Activated CD4-positive, alpha-beta T cell treated with anti-CD3 and anti-CD28 coated beads for 36 hours (primary cell): ENCODE measurements around the gene BMP7. TPM values are rescaled to one million over a fixed set of nuclear protein-coding genes. Genes with fewer than 3 reads are reported as not detected.
"Not testable (repeated sequence)": the region's sequence is repeated elsewhere in the genome, so short reads cannot be mapped to it uniquely, and the experiment has no call there.

Source experiments
- ATAC-seq: fragments of 200-7000 bp; cut with Tn5 transposase; one replicate; pipeline ENCODE4 v1.10.0; 2021; ENCODE audit warnings: mild to moderate bottlenecking, moderate library complexity
- CTCF ChIA-PET: fragments of 350-600 bp; sonication (Branson Sonifier 250); formaldehyde crosslinking; loops from one replicate; lab custom pipeline; 2021; ENCODE audit warnings: antibody characterized with exemption; lab: Charles Lee
- POLR2A ChIA-PET: fragments of 350-600 bp; sonication (Branson Sonifier 250); formaldehyde crosslinking; loops from one replicate; lab custom pipeline; 2021; ENCODE audit warnings: antibody characterized with exemption, inconsistent platforms; lab: Charles Lee
- DNase-seq: peaks from one replicate; pipeline ENCODE4 v3.0.0-alpha.2; 2020
- H3K27ac Mint-ChIP-seq: one replicate; pipeline ENCODE4 v1.8.0; 2021; ENCODE audit warnings: mixed read lengths
- H3K27me3 Mint-ChIP-seq: one replicate; pipeline ENCODE4 v1.8.0; 2021; ENCODE audit warnings: mixed read lengths
- H3K36me3 Mint-ChIP-seq: one replicate; pipeline ENCODE4 v1.8.0; 2021; ENCODE audit warnings: low read depth, mixed read lengths
- H3K4me1 Mint-ChIP-seq: one replicate; pipeline ENCODE4 v1.8.0; 2021; ENCODE audit warnings: mixed read lengths
- H3K4me3 Mint-ChIP-seq: one replicate; pipeline ENCODE4 v1.8.0; 2021; ENCODE audit warnings: mild to moderate bottlenecking, moderate library complexity, mixed read lengths
- H3K9me3 Mint-ChIP-seq: one replicate; pipeline ENCODE4 v1.8.0; 2021; ENCODE audit warnings: low read depth, mixed read lengths
- intact Hi-C, 2 experiments: fragments of 100-400 bp; cut with DNase I in 1 of 2; cut with micrococcal nuclease in 1 of 2; formaldehyde crosslinking; loops; one replicate each; pipeline versions ENCODE4 v1.14.2 to v1.15.1; 2022 to 2024; cut with DNase I, micrococcal nuclease
- total RNA-seq, 2 experiments: library from RNA; stranded (reverse); gene quantifications; one replicate each; pipeline ENCODE4 v1.2.3, GENCODE V29; 2021

BMP7 gene
- total RNA-seq, 2 experiments from 2014 or later: 0.41 TPM; not detected in 1

GRCh38 chr20:57158474-57158873, 108.0 kb downstream of the BMP7 start:
- intact Hi-C loops: no loop called here
- ATAC-seq (no peak), DNase-seq (no peak)
- no peaks in the 10 kb centered on the region for H3K4me1 Mint-ChIP-seq
- peaks cover 5% of the 10 kb centered on the region for H3K27me3 Mint-ChIP-seq
- ChIA-PET POLR2A (no interaction called here), CTCF (no interaction called here)
- no peaks in the 10 kb centered on the region for H3K9me3 Mint-ChIP-seq
- H3K27ac Mint-ChIP-seq: no peak overlapping the region
- H3K36me3 Mint-ChIP-seq: no peaks in the 10 kb centered on the region
- no peak overlapping the region for H3K4me3 Mint-ChIP-seq

- POLR2A ChIA-PET: not testable (repeated sequence)
These were observed 108.7 kb downstream of the BMP7 start for GRCh38 chr20:57157787-57158186.

GRCh38 chr20:57157106-57157691, 109.2 kb downstream of the BMP7 start:
- intact Hi-C loops: no loop called here
- H3K36me3 Mint-ChIP-seq: no peaks in the 10 kb centered on the region
- CTCF ChIA-PET: no interaction called here
- no peak for DNase-seq
- H3K27ac Mint-ChIP-seq: no peak overlapping the region
- H3K4me1 Mint-ChIP-seq: no peaks in the 10 kb centered on the region
- no peak for ATAC-seq
- no peak overlapping the region for H3K4me3 Mint-ChIP-seq
- H3K27me3 Mint-ChIP-seq: peaks cover 3% of the 10 kb centered on the region
- POLR2A ChIA-PET: no interaction called here
- H3K9me3 Mint-ChIP-seq: no peaks in the 10 kb centered on the region

More at GRCh38 chr20:57157787-57158186, 108.7 kb downstream of the BMP7 start:
- H3K27ac Mint-ChIP-seq, intact Hi-C loops, H3K27me3 Mint-ChIP-seq, H3K36me3 Mint-ChIP-seq, H3K4me3 Mint-ChIP-seq, H3K4me1 Mint-ChIP-seq, CTCF ChIA-PET, H3K9me3 Mint-ChIP-seq, DNase-seq, ATAC-seq: not testable (repeated sequence)

- POLR2A ChIA-PET: no interaction called here
- Mint-ChIP-seq H3K36me3 (no peaks in the 10 kb centered on the region), H3K27me3 (peaks cover 3% of the 10 kb centered on the region), H3K4me3 (no peak overlapping the region), H3K9me3 (peaks cover 3% of the 10 kb centered on the region), H3K27ac (no peak overlapping the region), H3K4me1 (no peaks in the 10 kb centered on the region)
- ATAC-seq (no peak), DNase-seq (no peak)
- intact Hi-C loops: no loop called here
- CTCF ChIA-PET: interaction anchor here (0.5 kb wide), 1 partner anchor 1099 kb away, joined by 3 read pairs; no protein-coding TSS in a partner anchor
These were observed 110.3 kb downstream of the BMP7 start for GRCh38 chr20:57156011-57156729.

- no peak overlapping the region for H3K27ac Mint-ChIP-seq
- H3K4me1 Mint-ChIP-seq: no peaks in the 10 kb centered on the region
- POLR2A ChIA-PET: no interaction called here
- no peak overlapping the region for H3K4me3 Mint-ChIP-seq
- no peak for DNase-seq
- intact Hi-C loops: no loop called here
- CTCF ChIA-PET: no interaction called here
- peaks cover 3% of the 10 kb centered on the region for H3K27me3 Mint-ChIP-seq
- no peak for ATAC-seq
- H3K9me3 Mint-ChIP-seq: peaks cover 4% of the 10 kb centered on the region
- H3K36me3 Mint-ChIP-seq: no peaks in the 10 kb centered on the region
These were observed 111.0 kb downstream of the BMP7 start for GRCh38 chr20:57155415-57155814.

GRCh38 chr20:57153238-57153905, 113.1 kb downstream of the BMP7 start:
- no peaks in the 10 kb centered on the region for H3K4me1 Mint-ChIP-seq
- H3K4me3 Mint-ChIP-seq: no peak overlapping the region
- H3K27ac Mint-ChIP-seq: no peak overlapping the region
- no peak for DNase-seq
- intact Hi-C loops: no loop called here
- peaks cover 7% of the 10 kb centered on the region for H3K27me3 Mint-ChIP-seq
- POLR2A ChIA-PET: no interaction called here
- no peak for ATAC-seq
- CTCF ChIA-PET: interaction anchor here (0.7 kb wide), 1 partner anchor 1481 kb away, joined by 3 read pairs; no protein-coding TSS in a partner anchor
- H3K36me3 Mint-ChIP-seq: no peaks in the 10 kb centered on the region
- H3K9me3 Mint-ChIP-seq: peaks cover 4% of the 10 kb centered on the region

GRCh38 chr20:57152557-57152956, 113.9 kb downstream of the BMP7 start:
- no peak for ATAC-seq
- ChIA-PET POLR2A (no interaction called here), CTCF (interaction anchor here (0.7 kb wide), 1 partner anchor 1482 kb away, joined by 3 read pairs; no protein-coding TSS in a partner anchor)
- Mint-ChIP-seq H3K9me3 (peaks cover 4% of the 10 kb centered on the region), H3K4me3 (no peak overlapping the region), H3K27ac (no peak overlapping the region), H3K36me3 (no peaks in the 10 kb centered on the region), H3K4me1 (no peaks in the 10 kb centered on the region), H3K27me3 (peaks cover 7% of the 10 kb centered on the region)
- intact Hi-C loops: no loop called here
- no peak for DNase-seq

- intact Hi-C loops: no loop called here
- CTCF ChIA-PET: no interaction called here
These were observed 115.9 kb downstream of the BMP7 start for GRCh38 chr20:57150559-57150958.

GRCh38 chr20:57148263-57148662, 118.2 kb downstream of the BMP7 start:
- no peak overlapping the region for H3K27ac Mint-ChIP-seq
- H3K36me3 Mint-ChIP-seq: no peaks in the 10 kb centered on the region
- H3K9me3 Mint-ChIP-seq: peaks cover 6% of the 10 kb centered on the region
- H3K27me3 Mint-ChIP-seq: peaks cover 13% of the 10 kb centered on the region
- CTCF ChIA-PET: no interaction called here
- DNase-seq: no peak
- intact Hi-C loops: no loop called here
- no peak for ATAC-seq
- POLR2A ChIA-PET: no interaction called here
- no peaks in the 10 kb centered on the region for H3K4me1 Mint-ChIP-seq
- H3K4me3 Mint-ChIP-seq: no peak overlapping the region

More at GRCh38 chr20:57150559-57150958, 115.9 kb downstream of the BMP7 start:
- no peaks in the 10 kb centered on the region for H3K36me3 Mint-ChIP-seq
- DNase-seq: no peak
- no peak overlapping the region for H3K27ac Mint-ChIP-seq
- no peak overlapping the region for H3K4me3 Mint-ChIP-seq
- ATAC-seq: no peak
- POLR2A ChIA-PET: no interaction called here
- no peaks in the 10 kb centered on the region for H3K4me1 Mint-ChIP-seq
- H3K27me3 Mint-ChIP-seq: peaks cover 12% of the 10 kb centered on the region
- H3K9me3 Mint-ChIP-seq: peaks cover 6% of the 10 kb centered on the region

GRCh38 chr20:57147185-57147584, 119.3 kb downstream of the BMP7 start:
- Mint-ChIP-seq H3K27me3 (peaks cover 15% of the 10 kb centered on the region), H3K4me3 (no peak overlapping the region), H3K9me3 (peaks cover 6% of the 10 kb centered on the region), H3K4me1 (no peaks in the 10 kb centered on the region), H3K36me3 (no peaks in the 10 kb centered on the region), H3K27ac (no peak overlapping the region)
- no peak for ATAC-seq
- CTCF ChIA-PET: no interaction called here
- POLR2A ChIA-PET: no interaction called here
- DNase-seq: no peak
- intact Hi-C loops: no loop called here

GRCh38 chr20:57146155-57146554, 120.3 kb downstream of the BMP7 start:
- ChIA-PET CTCF (no interaction called here), POLR2A (no interaction called here)
- Mint-ChIP-seq H3K27me3 (peaks cover 15% of the 10 kb centered on the region), H3K4me1 (no peaks in the 10 kb centered on the region), H3K36me3 (no peaks in the 10 kb centered on the region), H3K27ac (no peak overlapping the region), H3K4me3 (no peak overlapping the region), H3K9me3 (peaks cover 3% of the 10 kb centered on the region)
- DNase-seq: no peak
- ATAC-seq: no peak
- intact Hi-C loops: no loop called here
